ENCODE measurements around the gene PIK3R3. TPM values are rescaled to one million over a fixed set of nuclear protein-coding genes. Genes with fewer than 3 reads are reported as not detected.

The PIK3R3 gene
- total RNA-seq, 4 donors from 2014 or later, result 3.0 to 7.6 (median 6.2) TPM

- WGBS, 2 donors, result 67 to 80% methylated on average over 4 to 6 of the region's 13 CpGs
- H3K9me3 ChIP-seq, result no peaks in the 10 kb centered on the region
- TF ChIP-seq CTCF (IDR thresholded peaks at IDR 0.05), result no peak
- TF ChIP-seq POLR2A (IDR thresholded peaks at IDR 0.05), result no peak
- H3K4me1 ChIP-seq, result peaks cover 32 to 69% (median 62%) of the 10 kb centered on the region in 3 donors
- DNase-seq, result no peak
- H3K4me3 ChIP-seq, result no peak within 1 kb of the TSS
- peak within 1 kb of the TSS; percentile 66 to 89 (median 77) for H3K27ac ChIP-seq
- no peaks in the 10 kb centered on the region for H3K27me3 ChIP-seq
- intact Hi-C loops (cut with DNase I), result no loop called here
- no peaks in the 10 kb centered on the region for H3K36me3 ChIP-seq
Measured at GRCh38 chr1:46176211-46176865, 43.9 kb upstream of the PIK3R3 start, which contains the start of gene P3R3URF. P3R3URF (minus strand) TSS chr1:46176488; CDS start chr1:46176471, 17 bp downstream.

- Histone ChIP-seq H3K4me3 (no peak overlapping the region), H3K4me1 (peaks cover 28 to 67% (median 56%) of the 10 kb centered on the region in 3 donors), H3K36me3 (no peaks in the 10 kb centered on the region), H3K27ac (peak overlapping the region; percentile 66 to 89 (median 77)), H3K9me3 (no peaks in the 10 kb centered on the region), H3K27me3 (no peaks in the 10 kb centered on the region)
- no peak for DNase-seq
- intact Hi-C loops (cut with DNase I), result no loop called here
- TF ChIP-seq CTCF (IDR thresholded peaks at IDR 0.05), result no peak
- TF ChIP-seq POLR2A (IDR thresholded peaks at IDR 0.05), result no peak
- whole genome bisulfite sequencing, 2 donors, result 70 to 87% methylated on average over 3 of the region's 3 CpGs
Measured at GRCh38 chr1:46175243-46175642, 42.8 kb upstream of the PIK3R3 start.

GRCh38 chr1:46174448-46175231 is 42.2 kb upstream of the PIK3R3 start, which contains the start of gene TSPAN1:
TSPAN1 (plus strand) TSS chr1:46175087; CDS start chr1:46181108, 6,021 bp downstream.
- no peak for TF ChIP-seq CTCF (IDR thresholded peaks at IDR 0.05)
- no peak for TF ChIP-seq POLR2A (IDR thresholded peaks at IDR 0.05)
- DNase-seq, result no peak
- no peaks in the 10 kb centered on the region for H3K27me3 ChIP-seq
- intact Hi-C loops (cut with DNase I), result no loop called here
- 37 to 50% methylated on average over 11 of the region's 11 CpGs for WGBS, 2 donors
- peaks cover 23 to 61% (median 50%) of the 10 kb centered on the region in 3 donors for H3K4me1 ChIP-seq
- H3K36me3 ChIP-seq, result no peaks in the 10 kb centered on the region
- H3K9me3 ChIP-seq, result no peaks in the 10 kb centered on the region
- peak within 1 kb of the TSS; percentile 66 to 89 (median 77) for H3K27ac ChIP-seq
- H3K4me3 ChIP-seq, result peak within 1 kb of the TSS in 1 of 4 donors; percentile 21

GRCh38 chr1:46173361-46173856 is 41.0 kb upstream of the PIK3R3 start:
- H3K27me3 ChIP-seq, result peaks cover 0 to 5% (median 0%) of the 10 kb centered on the region in 4 donors
- no peak overlapping the region for H3K4me3 ChIP-seq
- intact Hi-C loops (cut with DNase I), result no loop called here
- H3K27ac ChIP-seq, result peak overlapping the region in 3 of 4 donors; percentile 76 to 89 (median 78)
- no peak for TF ChIP-seq POLR2A (IDR thresholded peaks at IDR 0.05)
- no peak for TF ChIP-seq CTCF (IDR thresholded peaks at IDR 0.05)
- no peak for DNase-seq
- H3K9me3 ChIP-seq, result no peaks in the 10 kb centered on the region
- WGBS, 2 donors, result 43% methylated on average over 4 of the region's 4 CpGs; no CpG with 5 or more reads in 1 of the 2 donors
- no peaks in the 10 kb centered on the region for H3K36me3 ChIP-seq
- H3K4me1 ChIP-seq, result peaks cover 19 to 58% (median 44%) of the 10 kb centered on the region in 3 donors
